Measurements from ENCODE around the gene LRMDA. TPM values are rescaled to one million over a fixed set of nuclear protein-coding genes. Genes with fewer than 3 reads are reported as not detected.

LRMDA gene
- polyA plus RNA-seq, 2 of the 4 experiments (the other 2 are of a cell fraction), result 4.6 to 5.2 TPM

DNA sequence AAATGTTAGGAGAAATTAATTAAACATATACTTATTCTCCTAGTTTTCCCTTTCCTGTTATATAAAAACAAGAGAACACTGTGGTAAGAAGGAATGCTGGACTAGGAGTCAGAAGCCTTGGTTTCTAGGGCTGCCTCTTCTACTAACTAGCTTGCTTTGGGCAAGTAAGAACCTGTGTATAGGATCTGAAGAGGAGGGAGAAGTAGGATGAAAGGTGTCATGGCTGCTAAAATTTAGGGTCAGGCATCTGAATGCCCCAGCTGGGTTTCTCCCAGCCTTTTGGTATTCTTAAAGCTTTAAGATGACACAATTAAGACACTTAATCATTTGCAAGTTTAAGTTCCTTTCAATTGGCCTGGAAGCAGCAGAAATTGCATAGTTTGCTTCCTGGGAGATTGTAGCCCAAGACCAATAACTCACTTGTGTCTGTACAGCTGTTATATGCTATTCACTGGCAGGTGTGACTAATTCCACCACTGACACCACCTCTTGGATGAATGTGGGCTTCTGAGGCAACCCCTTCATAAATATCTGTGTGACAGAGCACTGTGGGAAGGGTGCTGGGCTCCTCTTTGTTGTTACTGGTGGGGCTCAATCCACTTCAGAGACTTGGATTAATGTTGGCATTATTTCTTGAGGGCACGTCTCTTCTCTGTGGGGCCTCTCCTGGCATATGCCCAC lies 137.2 kb downstream of the LRMDA start:
- H3K9me3 ChIP-seq, result peaks cover 24% of the 10 kb centered on the region
- CTCF ChIA-PET, result interaction anchor here (1.2 kb wide), 1 partner anchor 24 kb away, joined by 3 read pairs; no protein-coding TSS in a partner anchor
- H3K4me2 ChIP-seq, result no peak overlapping the region
- WGBS (ENCODE audit: missing lambda C conversion rate), result 35% methylated on average over 1 of the region's 1 CpG
- no peak for FAIRE-seq
- TF ChIP-seq EHF (CRISPR knock-in tag; IDR thresholded peaks at IDR 0.05) (no peak), CHD2 (IDR thresholded peaks at IDR 0.05; ENCODE audit: low read length, partially characterized antibody) (no peak), HOXA7 (CRISPR knock-in tag; IDR thresholded peaks at IDR 0.05) (no peak), BHLHE40 (IDR thresholded peaks at IDR 0.05; ENCODE audit: low read depth, low read length) (no peak), MYC (IDR thresholded peaks at IDR 0.05; ENCODE audit: borderline replicate concordance, low read length) (no peak), FOSB (CRISPR knock-in tag; IDR thresholded peaks at IDR 0.05) (no peak)
- TF ChIP-seq, protein P1, sequence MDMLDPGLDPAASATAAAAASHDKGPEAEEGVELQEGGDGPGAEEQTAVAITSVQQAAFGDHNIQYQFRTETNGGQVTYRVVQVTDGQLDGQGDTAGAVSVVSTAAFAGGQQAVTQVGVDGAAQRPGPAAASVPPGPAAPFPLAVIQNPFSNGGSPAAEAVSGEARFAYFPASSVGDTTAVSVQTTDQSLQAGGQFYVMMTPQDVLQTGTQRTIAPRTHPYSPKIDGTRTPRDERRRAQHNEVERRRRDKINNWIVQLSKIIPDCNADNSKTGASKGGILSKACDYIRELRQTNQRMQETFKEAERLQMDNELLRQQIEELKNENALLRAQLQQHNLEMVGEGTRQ (IDR thresholded peaks at IDR 0.05), result no peak
- TF ChIP-seq, protein P2, sequence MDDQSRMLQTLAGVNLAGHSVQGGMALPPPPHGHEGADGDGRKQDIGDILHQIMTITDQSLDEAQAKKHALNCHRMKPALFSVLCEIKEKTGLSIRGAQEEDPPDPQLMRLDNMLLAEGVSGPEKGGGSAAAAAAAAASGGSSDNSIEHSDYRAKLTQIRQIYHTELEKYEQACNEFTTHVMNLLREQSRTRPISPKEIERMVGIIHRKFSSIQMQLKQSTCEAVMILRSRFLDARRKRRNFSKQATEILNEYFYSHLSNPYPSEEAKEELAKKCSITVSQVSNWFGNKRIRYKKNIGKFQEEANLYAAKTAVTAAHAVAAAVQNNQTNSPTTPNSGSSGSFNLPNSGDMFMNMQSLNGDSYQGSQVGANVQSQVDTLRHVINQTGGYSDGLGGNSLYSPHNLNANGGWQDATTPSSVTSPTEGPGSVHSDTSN (IDR thresholded peaks at IDR 0.05), result no peak
- TF ChIP-seq, protein P3, sequence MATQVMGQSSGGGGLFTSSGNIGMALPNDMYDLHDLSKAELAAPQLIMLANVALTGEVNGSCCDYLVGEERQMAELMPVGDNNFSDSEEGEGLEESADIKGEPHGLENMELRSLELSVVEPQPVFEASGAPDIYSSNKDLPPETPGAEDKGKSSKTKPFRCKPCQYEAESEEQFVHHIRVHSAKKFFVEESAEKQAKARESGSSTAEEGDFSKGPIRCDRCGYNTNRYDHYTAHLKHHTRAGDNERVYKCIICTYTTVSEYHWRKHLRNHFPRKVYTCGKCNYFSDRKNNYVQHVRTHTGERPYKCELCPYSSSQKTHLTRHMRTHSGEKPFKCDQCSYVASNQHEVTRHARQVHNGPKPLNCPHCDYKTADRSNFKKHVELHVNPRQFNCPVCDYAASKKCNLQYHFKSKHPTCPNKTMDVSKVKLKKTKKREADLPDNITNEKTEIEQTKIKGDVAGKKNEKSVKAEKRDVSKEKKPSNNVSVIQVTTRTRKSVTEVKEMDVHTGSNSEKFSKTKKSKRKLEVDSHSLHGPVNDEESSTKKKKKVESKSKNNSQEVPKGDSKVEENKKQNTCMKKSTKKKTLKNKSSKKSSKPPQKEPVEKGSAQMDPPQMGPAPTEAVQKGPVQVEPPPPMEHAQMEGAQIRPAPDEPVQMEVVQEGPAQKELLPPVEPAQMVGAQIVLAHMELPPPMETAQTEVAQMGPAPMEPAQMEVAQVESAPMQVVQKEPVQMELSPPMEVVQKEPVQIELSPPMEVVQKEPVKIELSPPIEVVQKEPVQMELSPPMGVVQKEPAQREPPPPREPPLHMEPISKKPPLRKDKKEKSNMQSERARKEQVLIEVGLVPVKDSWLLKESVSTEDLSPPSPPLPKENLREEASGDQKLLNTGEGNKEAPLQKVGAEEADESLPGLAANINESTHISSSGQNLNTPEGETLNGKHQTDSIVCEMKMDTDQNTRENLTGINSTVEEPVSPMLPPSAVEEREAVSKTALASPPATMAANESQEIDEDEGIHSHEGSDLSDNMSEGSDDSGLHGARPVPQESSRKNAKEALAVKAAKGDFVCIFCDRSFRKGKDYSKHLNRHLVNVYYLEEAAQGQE (IDR thresholded peaks at IDR 0.05), result no peak
- no peak for ATAC-seq
- no peak overlapping the region for H3K4me3 ChIP-seq
- H3K4me1 ChIP-seq, result no peaks in the 10 kb centered on the region
- no peak overlapping the region for H3K27ac ChIP-seq
- POLR2A ChIA-PET, result no interaction called here
- no peak for DNase-seq (ENCODE audit: low read depth in 1 of 2, low spot score in 1 of 2)

DNA sequence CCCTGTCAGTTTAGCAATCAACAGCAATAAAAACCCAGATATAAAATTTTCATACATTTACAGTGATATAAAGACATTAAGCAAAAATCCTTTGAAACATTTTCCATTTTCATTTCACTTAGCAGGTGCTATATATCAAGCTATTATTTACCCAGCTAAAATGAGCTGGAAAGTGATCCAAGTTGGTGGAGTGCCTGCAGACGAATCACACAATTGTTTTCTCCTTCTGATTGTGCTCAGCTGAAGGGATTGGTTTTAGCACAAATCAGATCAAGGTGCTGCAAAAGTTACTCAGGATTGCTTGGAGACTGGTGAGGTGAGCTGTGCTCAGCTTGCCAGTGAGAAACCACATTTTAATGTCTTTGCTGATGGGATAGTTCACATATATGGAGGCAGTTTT lies 138.1 kb downstream of the LRMDA start:
- no peak for FAIRE-seq
- POLR2A ChIA-PET, result no interaction called here
- DNase-seq (ENCODE audit: low read depth in 1 of 2, low spot score in 1 of 2), result no peak
- Histone ChIP-seq H3K4me2 (no peak overlapping the region), H3K4me3 (no peak overlapping the region), H3K9me3 (peaks cover 29% of the 10 kb centered on the region), H3K27ac (no peak overlapping the region), H3K4me1 (no peaks in the 10 kb centered on the region)
- no peak for ATAC-seq
- TF ChIP-seq, protein P4, sequence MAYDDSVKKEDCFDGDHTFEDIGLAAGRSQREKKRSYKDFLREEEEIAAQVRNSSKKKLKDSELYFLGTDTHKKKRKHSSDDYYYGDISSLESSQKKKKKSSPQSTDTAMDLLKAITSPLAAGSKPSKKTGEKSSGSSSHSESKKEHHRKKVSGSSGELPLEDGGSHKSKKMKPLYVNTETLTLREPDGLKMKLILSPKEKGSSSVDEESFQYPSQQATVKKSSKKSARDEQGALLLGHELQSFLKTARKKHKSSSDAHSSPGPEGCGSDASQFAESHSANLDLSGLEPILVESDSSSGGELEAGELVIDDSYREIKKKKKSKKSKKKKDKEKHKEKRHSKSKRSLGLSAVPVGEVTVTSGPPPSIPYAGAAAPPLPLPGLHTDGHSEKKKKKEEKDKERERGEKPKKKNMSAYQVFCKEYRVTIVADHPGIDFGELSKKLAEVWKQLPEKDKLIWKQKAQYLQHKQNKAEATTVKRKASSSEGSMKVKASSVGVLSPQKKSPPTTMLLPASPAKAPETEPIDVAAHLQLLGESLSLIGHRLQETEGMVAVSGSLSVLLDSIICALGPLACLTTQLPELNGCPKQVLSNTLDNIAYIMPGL (CRISPR knock-in tag; IDR thresholded peaks at IDR 0.05; ENCODE audit: borderline replicate concordance), result no peak
- TF ChIP-seq, protein P5, sequence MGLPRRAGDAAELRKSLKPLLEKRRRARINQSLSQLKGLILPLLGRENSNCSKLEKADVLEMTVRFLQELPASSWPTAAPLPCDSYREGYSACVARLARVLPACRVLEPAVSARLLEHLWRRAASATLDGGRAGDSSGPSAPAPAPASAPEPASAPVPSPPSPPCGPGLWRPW (IDR thresholded peaks at IDR 0.05), result no peak
- TF ChIP-seq JUN (IDR thresholded peaks at IDR 0.05), result no peak
- TF ChIP-seq FOSB (CRISPR knock-in tag; IDR thresholded peaks at IDR 0.05), result no peak
- no peak for TF ChIP-seq MAFK (IDR thresholded peaks at IDR 0.05; ENCODE audit: partially characterized antibody)
- 22% methylated on average over 1 of the region's 1 CpG for WGBS (ENCODE audit: missing lambda C conversion rate)
- CTCF ChIA-PET, result no interaction called here

DNA sequence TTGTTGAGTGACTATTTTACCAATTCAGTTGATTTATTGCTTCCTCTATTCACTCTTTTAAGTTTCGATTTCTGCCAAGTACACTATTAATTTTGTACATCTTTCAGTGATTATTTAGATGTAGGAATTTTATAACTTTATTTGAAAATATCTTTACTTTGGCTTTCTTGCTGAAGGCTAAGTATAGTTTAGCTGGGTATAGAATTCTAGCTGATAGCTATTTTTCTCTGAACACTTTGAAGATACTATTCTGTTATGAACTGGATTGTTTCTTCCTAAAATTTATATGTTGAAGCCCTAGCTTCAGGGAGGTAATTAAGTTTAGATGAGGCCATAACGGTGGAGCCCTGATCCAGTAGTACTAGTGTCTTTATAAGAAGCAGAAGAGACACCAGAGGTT lies 141.1 kb downstream of the LRMDA start:
- POLR2A ChIA-PET, result no interaction called here
- 11% methylated on average over 2 of the region's 2 CpGs for WGBS (ENCODE audit: missing lambda C conversion rate)
- Histone ChIP-seq H3K9me3 (peaks cover 42% of the 10 kb centered on the region), H3K4me2 (no peak overlapping the region), H3K4me1 (no peaks in the 10 kb centered on the region), H3K4me3 (no peak overlapping the region), H3K27ac (no peak overlapping the region)
- CTCF ChIA-PET, result interaction anchor here (1.0 kb wide), 1 partner anchor 79 kb away, joined by 4 read pairs; no protein-coding TSS in a partner anchor
- FAIRE-seq (no peak), ATAC-seq (no peak), DNase-seq (ENCODE audit: low read depth in 1 of 2, low spot score in 1 of 2) (no peak)
- TF ChIP-seq, protein P6, sequence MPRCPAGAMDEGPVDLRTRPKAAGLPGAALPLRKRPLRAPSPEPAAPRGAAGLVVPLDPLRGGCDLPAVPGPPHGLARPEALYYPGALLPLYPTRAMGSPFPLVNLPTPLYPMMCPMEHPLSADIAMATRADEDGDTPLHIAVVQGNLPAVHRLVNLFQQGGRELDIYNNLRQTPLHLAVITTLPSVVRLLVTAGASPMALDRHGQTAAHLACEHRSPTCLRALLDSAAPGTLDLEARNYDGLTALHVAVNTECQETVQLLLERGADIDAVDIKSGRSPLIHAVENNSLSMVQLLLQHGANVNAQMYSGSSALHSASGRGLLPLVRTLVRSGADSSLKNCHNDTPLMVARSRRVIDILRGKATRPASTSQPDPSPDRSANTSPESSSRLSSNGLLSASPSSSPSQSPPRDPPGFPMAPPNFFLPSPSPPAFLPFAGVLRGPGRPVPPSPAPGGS (IDR thresholded peaks at IDR 0.05), result no peak
- no peak for TF ChIP-seq EHF (CRISPR knock-in tag; IDR thresholded peaks at IDR 0.05)
- no peak for TF ChIP-seq MAFK (IDR thresholded peaks at IDR 0.05; ENCODE audit: partially characterized antibody)
- TF ChIP-seq ZFP36 (IDR thresholded peaks at IDR 0.05; ENCODE audit: borderline replicate concordance, partially characterized antibody), result no peak
- no peak for TF ChIP-seq CHD4 (IDR thresholded peaks at IDR 0.05; ENCODE audit: borderline replicate concordance)
- TF ChIP-seq MAZ (IDR thresholded peaks at IDR 0.05; ENCODE audit: borderline replicate concordance, low read depth, low read length), result no peak
- no peak for TF ChIP-seq CBX2 (IDR thresholded peaks at IDR 0.05; ENCODE audit: borderline replicate concordance, low read depth)
- TF ChIP-seq FOXS1 (CRISPR knock-in tag; IDR thresholded peaks at IDR 0.05), result no peak
- TF ChIP-seq, protein P7, sequence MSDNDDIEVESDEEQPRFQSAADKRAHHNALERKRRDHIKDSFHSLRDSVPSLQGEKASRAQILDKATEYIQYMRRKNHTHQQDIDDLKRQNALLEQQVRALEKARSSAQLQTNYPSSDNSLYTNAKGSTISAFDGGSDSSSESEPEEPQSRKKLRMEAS (IDR thresholded peaks at IDR 0.05), result no peak
- no peak for TF ChIP-seq GATA3 (IDR thresholded peaks at IDR 0.05; ENCODE audit: borderline replicate concordance)
- TF ChIP-seq, protein P8, sequence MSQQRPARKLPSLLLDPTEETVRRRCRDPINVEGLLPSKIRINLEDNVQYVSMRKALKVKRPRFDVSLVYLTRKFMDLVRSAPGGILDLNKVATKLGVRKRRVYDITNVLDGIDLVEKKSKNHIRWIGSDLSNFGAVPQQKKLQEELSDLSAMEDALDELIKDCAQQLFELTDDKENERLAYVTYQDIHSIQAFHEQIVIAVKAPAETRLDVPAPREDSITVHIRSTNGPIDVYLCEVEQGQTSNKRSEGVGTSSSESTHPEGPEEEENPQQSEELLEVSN (IDR thresholded peaks at IDR 0.05; ENCODE audit: borderline replicate concordance, low read depth), result no peak

All from A549 (cell line).